Measurements from ENCODE around the gene TMEM107. TPM values are rescaled to one million over a fixed set of nuclear protein-coding genes. Genes with fewer than 3 reads are reported as not detected.
A peak's percentile ranks its signal among the peaks of the same experiment; 100 is the strongest.

Gene TMEM107
- total RNA-seq, 1 experiment from 2014 or later, result 17.2 TPM

DNA sequence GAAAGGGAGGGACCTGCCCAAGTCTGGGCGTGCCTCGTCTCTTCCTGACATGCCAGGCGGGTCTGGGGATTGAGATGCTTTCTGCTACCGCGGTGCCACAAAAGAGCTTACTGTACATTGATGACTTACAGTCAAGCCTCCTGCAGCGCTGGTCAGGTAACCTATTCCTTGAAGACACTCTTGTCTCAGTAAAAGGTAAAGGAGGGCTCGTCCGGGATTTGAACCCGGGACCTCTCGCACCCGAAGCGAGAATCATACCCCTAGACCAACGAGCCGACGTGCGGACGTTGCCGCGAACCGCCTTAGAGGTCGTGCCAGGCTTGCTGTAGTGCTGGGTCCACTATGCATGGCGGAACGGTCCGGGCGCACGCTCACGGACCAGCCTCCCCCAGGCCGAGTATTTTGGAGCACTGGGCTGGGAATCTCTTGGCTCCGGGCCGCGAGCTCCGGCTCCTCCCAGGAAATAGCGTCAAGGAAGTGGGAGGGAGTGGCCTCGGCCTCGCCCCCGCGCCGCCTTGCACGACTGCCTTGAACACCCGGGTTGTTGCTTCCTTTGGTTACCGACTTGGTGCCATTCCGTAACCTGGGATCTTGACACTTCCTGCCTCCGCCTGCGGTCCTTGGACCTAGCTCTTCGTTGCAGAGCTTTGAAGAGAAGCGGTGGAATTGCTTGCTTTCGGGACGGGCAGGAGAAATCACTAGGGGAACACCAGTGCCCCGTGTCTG, 46.6 kb upstream of the TMEM107 start (continued):
- TF ChIP-seq, protein P1, sequence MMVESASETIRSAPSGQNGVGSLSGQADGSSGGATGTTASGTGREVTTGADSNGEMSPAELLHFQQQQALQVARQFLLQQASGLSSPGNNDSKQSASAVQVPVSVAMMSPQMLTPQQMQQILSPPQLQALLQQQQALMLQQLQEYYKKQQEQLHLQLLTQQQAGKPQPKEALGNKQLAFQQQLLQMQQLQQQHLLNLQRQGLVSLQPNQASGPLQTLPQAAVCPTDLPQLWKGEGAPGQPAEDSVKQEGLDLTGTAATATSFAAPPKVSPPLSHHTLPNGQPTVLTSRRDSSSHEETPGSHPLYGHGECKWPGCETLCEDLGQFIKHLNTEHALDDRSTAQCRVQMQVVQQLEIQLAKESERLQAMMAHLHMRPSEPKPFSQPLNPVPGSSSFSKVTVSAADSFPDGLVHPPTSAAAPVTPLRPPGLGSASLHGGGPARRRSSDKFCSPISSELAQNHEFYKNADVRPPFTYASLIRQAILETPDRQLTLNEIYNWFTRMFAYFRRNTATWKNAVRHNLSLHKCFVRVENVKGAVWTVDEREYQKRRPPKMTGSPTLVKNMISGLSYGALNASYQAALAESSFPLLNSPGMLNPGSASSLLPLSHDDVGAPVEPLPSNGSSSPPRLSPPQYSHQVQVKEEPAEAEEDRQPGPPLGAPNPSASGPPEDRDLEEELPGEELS (CRISPR knock-in tag; IDR thresholded peaks at IDR 0.05), result peak; percentile 85
- TF ChIP-seq ATF1 (CRISPR knock-in tag; IDR thresholded peaks at IDR 0.05) (no peak), NR3C1 (CRISPR knock-in tag; conservative IDR thresholded peaks at IDR 0.05; ENCODE audit: low read depth) (no peak), PRRX2 (CRISPR knock-in tag; IDR thresholded peaks at IDR 0.05) (0 out of 2 replicates have a peak, but pooled peaks have one; percentile 27), FOXP1 (CRISPR knock-in tag; IDR thresholded peaks at IDR 0.05; ENCODE audit: borderline replicate concordance) (no peak), TEAD1 (CRISPR knock-in tag; IDR thresholded peaks at IDR 0.05) (no peak), GTF2I (CRISPR knock-in tag; conservative IDR thresholded peaks at IDR 0.05) (no peak), ZNF263 (CRISPR knock-in tag; IDR thresholded peaks at IDR 0.05; ENCODE audit: low read depth) (no peak), EMX1 (CRISPR knock-in tag; IDR thresholded peaks at IDR 0.05) (no peak), MXD4 (CRISPR knock-in tag; IDR thresholded peaks at IDR 0.05; ENCODE audit: borderline replicate concordance) (no peak), ETV6 (CRISPR knock-in tag; IDR thresholded peaks at IDR 0.05) (peak; percentile 66; the same call in 1 of the 2 replicates), JAZF1 (CRISPR knock-in tag; IDR thresholded peaks at IDR 0.05) (no peak), NR2C2 (CRISPR knock-in tag; IDR thresholded peaks at IDR 0.05) (no peak), ZNF396 (CRISPR knock-in tag; IDR thresholded peaks at IDR 0.05; ENCODE audit: borderline replicate concordance) (no peak), HMGA2 (CRISPR knock-in tag; IDR thresholded peaks at IDR 0.05) (no peak)
- TF ChIP-seq, protein P2, sequence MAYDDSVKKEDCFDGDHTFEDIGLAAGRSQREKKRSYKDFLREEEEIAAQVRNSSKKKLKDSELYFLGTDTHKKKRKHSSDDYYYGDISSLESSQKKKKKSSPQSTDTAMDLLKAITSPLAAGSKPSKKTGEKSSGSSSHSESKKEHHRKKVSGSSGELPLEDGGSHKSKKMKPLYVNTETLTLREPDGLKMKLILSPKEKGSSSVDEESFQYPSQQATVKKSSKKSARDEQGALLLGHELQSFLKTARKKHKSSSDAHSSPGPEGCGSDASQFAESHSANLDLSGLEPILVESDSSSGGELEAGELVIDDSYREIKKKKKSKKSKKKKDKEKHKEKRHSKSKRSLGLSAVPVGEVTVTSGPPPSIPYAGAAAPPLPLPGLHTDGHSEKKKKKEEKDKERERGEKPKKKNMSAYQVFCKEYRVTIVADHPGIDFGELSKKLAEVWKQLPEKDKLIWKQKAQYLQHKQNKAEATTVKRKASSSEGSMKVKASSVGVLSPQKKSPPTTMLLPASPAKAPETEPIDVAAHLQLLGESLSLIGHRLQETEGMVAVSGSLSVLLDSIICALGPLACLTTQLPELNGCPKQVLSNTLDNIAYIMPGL (CRISPR knock-in tag; IDR thresholded peaks at IDR 0.05), result peak; percentile 98
- TF ChIP-seq, protein P3, sequence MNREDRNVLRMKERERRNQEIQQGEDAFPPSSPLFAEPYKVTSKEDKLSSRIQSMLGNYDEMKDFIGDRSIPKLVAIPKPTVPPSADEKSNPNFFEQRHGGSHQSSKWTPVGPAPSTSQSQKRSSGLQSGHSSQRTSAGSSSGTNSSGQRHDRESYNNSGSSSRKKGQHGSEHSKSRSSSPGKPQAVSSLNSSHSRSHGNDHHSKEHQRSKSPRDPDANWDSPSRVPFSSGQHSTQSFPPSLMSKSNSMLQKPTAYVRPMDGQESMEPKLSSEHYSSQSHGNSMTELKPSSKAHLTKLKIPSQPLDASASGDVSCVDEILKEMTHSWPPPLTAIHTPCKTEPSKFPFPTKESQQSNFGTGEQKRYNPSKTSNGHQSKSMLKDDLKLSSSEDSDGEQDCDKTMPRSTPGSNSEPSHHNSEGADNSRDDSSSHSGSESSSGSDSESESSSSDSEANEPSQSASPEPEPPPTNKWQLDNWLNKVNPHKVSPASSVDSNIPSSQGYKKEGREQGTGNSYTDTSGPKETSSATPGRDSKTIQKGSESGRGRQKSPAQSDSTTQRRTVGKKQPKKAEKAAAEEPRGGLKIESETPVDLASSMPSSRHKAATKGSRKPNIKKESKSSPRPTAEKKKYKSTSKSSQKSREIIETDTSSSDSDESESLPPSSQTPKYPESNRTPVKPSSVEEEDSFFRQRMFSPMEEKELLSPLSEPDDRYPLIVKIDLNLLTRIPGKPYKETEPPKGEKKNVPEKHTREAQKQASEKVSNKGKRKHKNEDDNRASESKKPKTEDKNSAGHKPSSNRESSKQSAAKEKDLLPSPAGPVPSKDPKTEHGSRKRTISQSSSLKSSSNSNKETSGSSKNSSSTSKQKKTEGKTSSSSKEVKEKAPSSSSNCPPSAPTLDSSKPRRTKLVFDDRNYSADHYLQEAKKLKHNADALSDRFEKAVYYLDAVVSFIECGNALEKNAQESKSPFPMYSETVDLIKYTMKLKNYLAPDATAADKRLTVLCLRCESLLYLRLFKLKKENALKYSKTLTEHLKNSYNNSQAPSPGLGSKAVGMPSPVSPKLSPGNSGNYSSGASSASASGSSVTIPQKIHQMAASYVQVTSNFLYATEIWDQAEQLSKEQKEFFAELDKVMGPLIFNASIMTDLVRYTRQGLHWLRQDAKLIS (CRISPR knock-in tag; IDR thresholded peaks at IDR 0.05; ENCODE audit: borderline replicate concordance), result no peak
- TF ChIP-seq, protein P4, sequence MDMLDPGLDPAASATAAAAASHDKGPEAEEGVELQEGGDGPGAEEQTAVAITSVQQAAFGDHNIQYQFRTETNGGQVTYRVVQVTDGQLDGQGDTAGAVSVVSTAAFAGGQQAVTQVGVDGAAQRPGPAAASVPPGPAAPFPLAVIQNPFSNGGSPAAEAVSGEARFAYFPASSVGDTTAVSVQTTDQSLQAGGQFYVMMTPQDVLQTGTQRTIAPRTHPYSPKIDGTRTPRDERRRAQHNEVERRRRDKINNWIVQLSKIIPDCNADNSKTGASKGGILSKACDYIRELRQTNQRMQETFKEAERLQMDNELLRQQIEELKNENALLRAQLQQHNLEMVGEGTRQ (CRISPR knock-in tag; IDR thresholded peaks at IDR 0.05), result no peak; the same call in 1 of the 2 replicates
- TF ChIP-seq, protein P5, sequence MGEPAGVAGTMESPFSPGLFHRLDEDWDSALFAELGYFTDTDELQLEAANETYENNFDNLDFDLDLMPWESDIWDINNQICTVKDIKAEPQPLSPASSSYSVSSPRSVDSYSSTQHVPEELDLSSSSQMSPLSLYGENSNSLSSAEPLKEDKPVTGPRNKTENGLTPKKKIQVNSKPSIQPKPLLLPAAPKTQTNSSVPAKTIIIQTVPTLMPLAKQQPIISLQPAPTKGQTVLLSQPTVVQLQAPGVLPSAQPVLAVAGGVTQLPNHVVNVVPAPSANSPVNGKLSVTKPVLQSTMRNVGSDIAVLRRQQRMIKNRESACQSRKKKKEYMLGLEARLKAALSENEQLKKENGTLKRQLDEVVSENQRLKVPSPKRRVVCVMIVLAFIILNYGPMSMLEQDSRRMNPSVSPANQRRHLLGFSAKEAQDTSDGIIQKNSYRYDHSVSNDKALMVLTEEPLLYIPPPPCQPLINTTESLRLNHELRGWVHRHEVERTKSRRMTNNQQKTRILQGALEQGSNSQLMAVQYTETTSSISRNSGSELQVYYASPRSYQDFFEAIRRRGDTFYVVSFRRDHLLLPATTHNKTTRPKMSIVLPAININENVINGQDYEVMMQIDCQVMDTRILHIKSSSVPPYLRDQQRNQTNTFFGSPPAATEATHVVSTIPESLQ (CRISPR knock-in tag; IDR thresholded peaks at IDR 0.05), result 0 out of 2 replicates have a peak, but pooled peaks have one; percentile 39
- TF ChIP-seq, protein P6, sequence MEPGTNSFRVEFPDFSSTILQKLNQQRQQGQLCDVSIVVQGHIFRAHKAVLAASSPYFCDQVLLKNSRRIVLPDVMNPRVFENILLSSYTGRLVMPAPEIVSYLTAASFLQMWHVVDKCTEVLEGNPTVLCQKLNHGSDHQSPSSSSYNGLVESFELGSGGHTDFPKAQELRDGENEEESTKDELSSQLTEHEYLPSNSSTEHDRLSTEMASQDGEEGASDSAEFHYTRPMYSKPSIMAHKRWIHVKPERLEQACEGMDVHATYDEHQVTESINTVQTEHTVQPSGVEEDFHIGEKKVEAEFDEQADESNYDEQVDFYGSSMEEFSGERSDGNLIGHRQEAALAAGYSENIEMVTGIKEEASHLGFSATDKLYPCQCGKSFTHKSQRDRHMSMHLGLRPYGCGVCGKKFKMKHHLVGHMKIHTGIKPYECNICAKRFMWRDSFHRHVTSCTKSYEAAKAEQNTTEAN (CRISPR knock-in tag; IDR thresholded peaks at IDR 0.05), result 0 out of 2 replicates have a peak, but pooled peaks have one; percentile 7
- TF ChIP-seq, protein P7, sequence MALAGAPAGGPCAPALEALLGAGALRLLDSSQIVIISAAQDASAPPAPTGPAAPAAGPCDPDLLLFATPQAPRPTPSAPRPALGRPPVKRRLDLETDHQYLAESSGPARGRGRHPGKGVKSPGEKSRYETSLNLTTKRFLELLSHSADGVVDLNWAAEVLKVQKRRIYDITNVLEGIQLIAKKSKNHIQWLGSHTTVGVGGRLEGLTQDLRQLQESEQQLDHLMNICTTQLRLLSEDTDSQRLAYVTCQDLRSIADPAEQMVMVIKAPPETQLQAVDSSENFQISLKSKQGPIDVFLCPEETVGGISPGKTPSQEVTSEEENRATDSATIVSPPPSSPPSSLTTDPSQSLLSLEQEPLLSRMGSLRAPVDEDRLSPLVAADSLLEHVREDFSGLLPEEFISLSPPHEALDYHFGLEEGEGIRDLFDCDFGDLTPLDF (CRISPR knock-in tag; IDR thresholded peaks at IDR 0.05), result no peak
- TF ChIP-seq, protein P8, sequence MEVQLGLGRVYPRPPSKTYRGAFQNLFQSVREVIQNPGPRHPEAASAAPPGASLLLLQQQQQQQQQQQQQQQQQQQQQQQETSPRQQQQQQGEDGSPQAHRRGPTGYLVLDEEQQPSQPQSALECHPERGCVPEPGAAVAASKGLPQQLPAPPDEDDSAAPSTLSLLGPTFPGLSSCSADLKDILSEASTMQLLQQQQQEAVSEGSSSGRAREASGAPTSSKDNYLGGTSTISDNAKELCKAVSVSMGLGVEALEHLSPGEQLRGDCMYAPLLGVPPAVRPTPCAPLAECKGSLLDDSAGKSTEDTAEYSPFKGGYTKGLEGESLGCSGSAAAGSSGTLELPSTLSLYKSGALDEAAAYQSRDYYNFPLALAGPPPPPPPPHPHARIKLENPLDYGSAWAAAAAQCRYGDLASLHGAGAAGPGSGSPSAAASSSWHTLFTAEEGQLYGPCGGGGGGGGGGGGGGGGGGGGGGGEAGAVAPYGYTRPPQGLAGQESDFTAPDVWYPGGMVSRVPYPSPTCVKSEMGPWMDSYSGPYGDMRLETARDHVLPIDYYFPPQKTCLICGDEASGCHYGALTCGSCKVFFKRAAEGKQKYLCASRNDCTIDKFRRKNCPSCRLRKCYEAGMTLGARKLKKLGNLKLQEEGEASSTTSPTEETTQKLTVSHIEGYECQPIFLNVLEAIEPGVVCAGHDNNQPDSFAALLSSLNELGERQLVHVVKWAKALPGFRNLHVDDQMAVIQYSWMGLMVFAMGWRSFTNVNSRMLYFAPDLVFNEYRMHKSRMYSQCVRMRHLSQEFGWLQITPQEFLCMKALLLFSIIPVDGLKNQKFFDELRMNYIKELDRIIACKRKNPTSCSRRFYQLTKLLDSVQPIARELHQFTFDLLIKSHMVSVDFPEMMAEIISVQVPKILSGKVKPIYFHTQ (CRISPR knock-in tag; IDR thresholded peaks at IDR 0.05), result no peak

All from WTC11 (cell line).